Gastrocnemius medialis (tissue), 4 donors: ENCODE results near the gene SNORC. TPM values are rescaled to one million over a fixed set of nuclear protein-coding genes. Genes with fewer than 3 reads are reported as not detected.
A peak's percentile ranks its signal among the peaks of the same experiment; 100 is the strongest.

Experiments used
- ATAC-seq, 2 donors: fragments of 150-250 bp; one replicate each; pipeline ENCODE4 v1.9.1; 2016
- DNase-seq, 2 donors: peaks; one replicate each; pipeline ENCODE4 v3.0.0-alpha.2; 2019
- H3K27ac ChIP-seq, 4 donors: fragments of 200-600 bp; sonication (generic); 1 replicate in 1 of 4; 2 replicates in 3 of 4; pipeline ENCODE4 v1.5.1; 2016 to 2018; ENCODE audit warnings: mild to moderate bottlenecking in 2 of 4, moderate library complexity in 1 of 4
- H3K27me3 ChIP-seq, 3 donors: fragments of 200-600 bp; sonication (generic) in 2 of 3; 1 replicate in 1 of 3; 2 replicates in 2 of 3; pipeline versions ENCODE4 v1.5.1 to v1.6.0; 2016 to 2019; ENCODE audit warnings: mild to moderate bottlenecking in 1 of 3, moderate library complexity in 1 of 3
- H3K36me3 ChIP-seq, 2 donors: fragments of 200-600 bp; sonication (generic) in 1 of 2; one replicate each; pipeline ENCODE4 v1.5.1; 2017 to 2018
- H3K4me1 ChIP-seq, 2 donors: fragments of 200-600 bp; sonication (generic) in 1 of 2; one replicate each; pipeline ENCODE4 v1.5.1; 2016 to 2017; ENCODE audit warnings: mild to moderate bottlenecking in 2 of 2
- H3K4me3 ChIP-seq, 4 donors: fragments of 200-600 bp; sonication (generic) in 3 of 4; 1 replicate in 1 of 4; 2 replicates in 3 of 4; pipeline ENCODE4 v1.5.1; 2016 to 2019; ENCODE audit warnings: mild to moderate bottlenecking in 2 of 4
- H3K9me3 ChIP-seq, 3 donors: fragments of 200-600 bp; sonication (generic) in 2 of 3; 1 replicate in 1 of 3; 2 replicates in 2 of 3; pipeline ENCODE4 v1.5.1; 2016 to 2019
- CTCF ChIP-seq, 5 experiments: fragments of 450-650 bp in 3 of 5; fragments of 200-600 bp in 2 of 5; sonication (generic) in 2 of 5; IDR thresholded peaks in 4 of 5; conservative IDR thresholded peaks in 1 of 5; 1 replicate in 4 of 5; 2 replicates in 1 of 5; pipeline ENCODE4 v1.5.1; 2016 to 2019; ENCODE audit warnings: antibody characterized with exemption in 5 of 5, mild to moderate bottlenecking in 3 of 5, moderate library complexity in 3 of 5
- POLR2A ChIP-seq, 2 donors: fragments of 450-650 bp; IDR thresholded peaks; one replicate each; pipeline ENCODE4 v1.6.1; 2017; ENCODE audit warnings: antibody characterized with exemption in 2 of 2, mild to moderate bottlenecking in 2 of 2, moderate library complexity in 2 of 2
- in situ Hi-C, 4 donors: fragments of 200-750 bp; cut with MboI; loops; one replicate each; pipeline versions ENCODE4 v1.15.0 to v1.8.0; 2017; ENCODE audit warnings: low sequenced_read_pairs in 4 of 4
- intact Hi-C: fragments of 100-400 bp; cut with DNase I; formaldehyde crosslinking; loops from one replicate; pipeline ENCODE4 v1.15.1; 2023; ENCODE audit warnings: low total_unique reads
- total RNA-seq, 4 donors: library from RNA; depleted of rRNA; stranded (reverse); fragments of >200 nt; gene quantifications; one replicate each; pipeline versions ENCODE4 v1.1.0 to v1.2.3, GENCODE V29; 2016

SNORC gene
- total RNA-seq, 4 donors from 2014 or later, result 0.12 to 4.1 (median 1.1) TPM

GRCh38 chr2:232873909-232874641 lies 4.0 kb downstream of the SNORC start:
- intact Hi-C loops, result no loop called here
- peaks cover 0 to 4% of the 10 kb centered on the region in 2 donors for H3K4me1 ChIP-seq
- in situ Hi-C loops, result loop anchor here in 1 of 4 donors (25.0 kb wide), 1 partner anchor 262 kb away; no protein-coding TSS in a partner anchor
- no peaks in the 10 kb centered on the region for H3K27me3 ChIP-seq
- no peaks in the 10 kb centered on the region for H3K36me3 ChIP-seq
- no peak overlapping the region for H3K4me3 ChIP-seq
- DNase-seq (no peak), ATAC-seq (no peak)
- no peak overlapping the region for H3K27ac ChIP-seq
- TF ChIP-seq CTCF (IDR thresholded peaks at IDR 0.05 in 4 of 5, conservative IDR thresholded peaks at IDR 0.05 in 1 of 5), result no peak
- TF ChIP-seq POLR2A (IDR thresholded peaks at IDR 0.05), result no peak
- H3K9me3 ChIP-seq, result no peaks in the 10 kb centered on the region

GRCh38 chr2:232874677-232875223 lies 4.7 kb downstream of the SNORC start:
- TF ChIP-seq CTCF (IDR thresholded peaks at IDR 0.05 in 4 of 5, conservative IDR thresholded peaks at IDR 0.05 in 1 of 5) (no peak), POLR2A (IDR thresholded peaks at IDR 0.05) (no peak)
- intact Hi-C loops, result no loop called here
- Histone ChIP-seq H3K4me1 (peaks cover 0 to 4% of the 10 kb centered on the region in 2 donors), H3K9me3 (no peaks in the 10 kb centered on the region), H3K4me3 (no peak overlapping the region), H3K36me3 (no peaks in the 10 kb centered on the region), H3K27me3 (no peaks in the 10 kb centered on the region), H3K27ac (no peak overlapping the region)
- no peak for DNase-seq
- no peak for ATAC-seq
- in situ Hi-C loops, result loop anchor here in 1 of 4 donors (25.0 kb wide), 1 partner anchor 262 kb away; no protein-coding TSS in a partner anchor

GRCh38 chr2:232875256-232876121 lies 5.4 kb downstream of the SNORC start:
- Histone ChIP-seq H3K4me3 (peak overlapping the region; percentile 46 to 52 (median 50)), H3K27ac (peak overlapping the region in 1 of 4 donors; percentile 30), H3K36me3 (no peaks in the 10 kb centered on the region), H3K27me3 (no peaks in the 10 kb centered on the region), H3K4me1 (peaks cover 0 to 4% of the 10 kb centered on the region in 2 donors), H3K9me3 (no peaks in the 10 kb centered on the region)
- TF ChIP-seq POLR2A (IDR thresholded peaks at IDR 0.05) (no peak), CTCF (IDR thresholded peaks at IDR 0.05 in 4 of 5, conservative IDR thresholded peaks at IDR 0.05 in 1 of 5) (no peak)
- ATAC-seq (peak; percentile 2 to 18), DNase-seq (no peak)
- intact Hi-C loops, result loop anchor here (2.0 kb wide), 1 partner anchor 21 kb away; no protein-coding TSS in a partner anchor
- in situ Hi-C loops, result no loop called here

- no peak for DNase-seq
- Histone ChIP-seq H3K9me3 (no peaks in the 10 kb centered on the region), H3K27me3 (no peaks in the 10 kb centered on the region), H3K4me1 (peaks cover 0 to 4% of the 10 kb centered on the region in 2 donors), H3K36me3 (no peaks in the 10 kb centered on the region), H3K27ac (peak overlapping the region in 1 of 4 donors; percentile 30), H3K4me3 (peak overlapping the region; percentile 46 to 52 (median 50))
- intact Hi-C loops, result loop anchor here (2.0 kb wide), 1 partner anchor 22 kb away; no protein-coding TSS in a partner anchor
- ATAC-seq, result peak; percentile 12 to 38
- TF ChIP-seq POLR2A (IDR thresholded peaks at IDR 0.05) (no peak), CTCF (IDR thresholded peaks at IDR 0.05 in 4 of 5, conservative IDR thresholded peaks at IDR 0.05 in 1 of 5) (peak in 3 of 5 experiments; percentile 11 to 24 (median 23))
- in situ Hi-C loops, result no loop called here
Measured at GRCh38 chr2:232876161-232876977, 6.3 kb downstream of the SNORC start.
